Measurements from ENCODE around the gene SNAPC3.
"Not testable (repeated sequence)": the region's sequence is repeated elsewhere in the genome, so short reads cannot be mapped to it uniquely, and the experiment has no call there.

Gene SNAPC3

DNA sequence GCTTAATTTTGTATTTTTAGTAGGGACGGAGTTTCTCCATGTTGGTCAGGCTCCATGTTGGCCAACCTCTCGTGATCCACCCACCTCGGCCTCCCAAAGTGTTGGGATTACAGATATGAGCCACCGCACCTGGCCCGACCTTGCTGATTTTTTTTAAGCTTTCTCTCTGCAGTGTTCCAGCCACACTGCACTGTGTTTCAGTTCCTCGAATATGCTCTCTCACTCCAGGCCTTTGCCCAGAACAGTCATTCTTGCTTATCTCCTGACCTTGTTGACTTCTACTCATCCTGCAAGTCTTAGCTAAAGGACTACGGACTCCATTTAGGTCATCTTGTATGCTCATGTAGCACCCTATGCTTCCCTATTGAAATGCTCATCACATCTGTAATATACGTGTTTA, 3.3 kb downstream of the SNAPC3 start:
- DNase-seq = no peak

GRCh38 chr9:15427702-15428101, 5.0 kb downstream of the SNAPC3 start:
- not testable (repeated sequence) for DNase-seq

DNA sequence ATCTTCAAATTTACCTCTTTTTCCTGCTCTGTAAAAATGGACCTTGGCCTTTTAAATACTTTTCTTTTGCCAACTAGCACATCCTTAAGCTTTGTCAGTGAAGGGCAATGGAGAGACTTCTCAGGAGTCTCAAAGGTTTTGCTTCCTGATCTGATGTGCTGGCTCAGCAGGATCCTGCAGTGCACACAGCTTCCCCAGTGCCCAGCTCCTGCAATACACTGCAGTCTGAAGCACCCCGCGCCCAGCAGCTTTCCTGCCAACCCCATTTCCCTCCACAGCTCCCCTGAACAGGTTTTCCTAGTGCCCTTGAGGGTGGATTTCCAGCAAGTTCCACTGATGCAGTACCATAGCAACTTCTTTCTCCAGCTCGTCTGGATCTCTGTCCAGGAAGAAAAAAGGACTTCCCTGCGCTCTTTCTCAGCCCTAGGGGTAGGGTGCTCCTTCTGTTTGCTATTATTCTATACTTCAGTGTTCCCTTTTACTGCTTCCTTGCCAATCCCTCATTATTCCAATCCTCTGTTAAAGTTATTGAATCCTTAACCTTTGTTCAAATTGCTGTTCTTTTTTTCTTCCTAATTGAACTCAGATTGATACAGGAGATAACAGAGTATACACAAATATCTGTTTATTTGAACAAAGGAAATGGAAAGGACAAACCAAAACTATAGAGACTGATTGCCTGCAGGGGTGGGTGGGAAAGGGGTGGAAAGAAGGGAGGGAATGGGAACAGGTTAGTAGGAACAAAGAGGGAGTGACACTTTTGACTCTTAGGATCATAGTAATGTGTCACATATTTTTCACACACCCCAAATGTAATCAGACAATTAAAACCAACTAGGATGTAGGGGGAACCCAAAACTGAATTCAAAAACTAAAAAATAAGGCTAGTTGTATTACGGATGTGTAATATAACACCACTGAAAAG, 8.5 kb downstream of the SNAPC3 start:
- no peak for DNase-seq

DNA sequence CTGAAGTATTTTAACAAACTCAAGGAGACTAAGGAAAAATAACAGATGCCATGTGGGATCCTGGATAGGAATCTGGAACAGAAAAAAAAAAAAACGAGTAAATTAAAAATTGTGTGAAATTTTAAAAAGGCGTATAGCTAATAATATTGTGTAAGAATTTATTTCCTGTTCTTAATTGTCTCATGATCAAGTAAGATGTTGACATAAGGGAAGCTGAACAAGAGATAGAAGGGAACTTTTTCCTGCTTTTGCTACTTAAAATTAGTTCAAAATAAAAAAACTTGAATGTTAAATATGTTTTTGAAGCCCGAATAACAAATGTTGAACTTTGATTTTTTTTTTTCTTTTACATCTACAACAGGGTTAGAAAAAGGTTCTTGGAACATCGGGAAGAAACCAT, 10.5 kb downstream of the SNAPC3 start:
- DNase-seq = no peak

DNA sequence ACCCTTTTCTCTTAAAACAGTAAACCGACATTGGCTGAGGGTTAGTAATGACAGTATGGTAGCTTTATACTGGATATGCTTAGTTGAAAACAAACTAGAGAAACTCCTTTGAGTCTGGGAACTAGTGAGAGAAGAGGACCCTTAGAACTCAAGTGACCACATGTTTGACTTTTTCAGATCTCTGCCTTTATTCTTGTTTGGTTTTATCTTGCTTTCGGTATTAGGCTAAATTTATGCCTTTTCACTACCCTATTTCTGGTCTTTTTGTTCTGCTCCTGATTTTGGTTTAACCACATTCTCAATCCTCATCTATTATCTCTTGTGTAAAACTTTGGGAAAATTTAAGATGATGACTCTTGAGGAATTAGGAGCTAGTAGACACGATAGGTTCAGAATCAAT, 11.0 kb downstream of the SNAPC3 start:
- DNase-seq = no peak

DNA sequence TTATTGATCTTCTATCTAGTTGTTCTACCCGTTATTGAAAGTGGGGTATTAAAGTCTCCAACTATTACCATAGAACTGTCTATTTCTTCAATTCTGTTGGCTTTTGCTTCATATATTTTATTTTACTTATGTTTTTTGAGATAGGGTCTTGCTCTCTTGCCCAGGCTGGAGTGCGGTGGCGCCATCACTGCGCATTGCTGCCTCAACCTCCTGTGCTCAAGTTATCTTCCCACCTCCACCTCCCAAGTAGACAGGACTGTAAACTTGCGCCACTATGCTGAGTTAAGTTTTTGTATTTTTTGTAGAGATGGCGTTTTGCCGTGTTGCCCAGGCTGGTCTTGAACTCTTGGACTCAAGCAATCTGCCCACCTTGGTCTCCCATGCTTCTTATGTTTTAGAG, 16.2 kb downstream of the SNAPC3 start:
- DNase-seq = no peak

DNA sequence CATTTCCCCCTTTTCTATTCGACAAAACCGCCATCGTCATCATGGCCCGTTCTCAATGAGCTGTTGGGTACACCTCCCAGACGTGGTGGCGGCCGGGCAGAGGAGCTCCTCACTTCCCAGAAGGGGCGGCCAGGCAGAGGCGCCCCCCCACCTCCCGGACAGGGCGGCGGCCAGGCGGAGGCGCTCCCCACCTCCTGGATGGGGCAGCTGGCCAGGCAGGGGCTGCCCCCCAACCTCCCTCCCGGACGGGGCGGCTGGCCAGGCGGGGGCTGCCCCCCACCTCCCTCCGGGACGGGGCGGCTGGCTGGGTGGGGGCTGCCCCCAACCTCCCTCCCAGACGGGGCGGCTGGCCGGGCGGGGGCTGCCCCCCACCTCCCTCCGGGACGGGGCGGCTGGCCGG, 19.2 kb downstream of the SNAPC3 start:
- DNase-seq = not testable (repeated sequence)

- DNase-seq = not testable (repeated sequence)
Measured at GRCh38 chr9:15442264-15442663, 19.6 kb downstream of the SNAPC3 start.

GRCh38 chr9:15444141-15444540, 21.5 kb downstream of the SNAPC3 start:
- DNase-seq = no peak

DNA sequence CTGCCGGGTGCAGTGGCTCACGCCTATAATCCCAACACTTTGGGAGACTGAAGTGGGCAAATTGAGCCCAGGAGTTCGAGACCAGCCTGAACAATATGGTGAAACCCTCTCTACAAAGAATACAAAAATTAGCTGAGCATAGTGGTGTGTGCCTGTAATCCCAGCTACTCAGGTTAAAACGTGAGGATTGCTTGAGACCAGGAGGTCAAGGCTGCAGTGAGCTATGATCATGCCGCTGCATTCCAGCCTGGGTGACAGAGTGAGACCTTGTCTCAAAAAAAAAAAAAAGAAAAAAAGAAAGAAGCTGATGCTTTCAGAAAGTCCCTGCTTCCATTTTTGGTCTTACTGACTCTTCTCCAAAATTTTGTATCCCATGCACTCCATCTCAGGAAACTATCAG, 31.3 kb downstream of the SNAPC3 start:
- no peak for DNase-seq

DNA sequence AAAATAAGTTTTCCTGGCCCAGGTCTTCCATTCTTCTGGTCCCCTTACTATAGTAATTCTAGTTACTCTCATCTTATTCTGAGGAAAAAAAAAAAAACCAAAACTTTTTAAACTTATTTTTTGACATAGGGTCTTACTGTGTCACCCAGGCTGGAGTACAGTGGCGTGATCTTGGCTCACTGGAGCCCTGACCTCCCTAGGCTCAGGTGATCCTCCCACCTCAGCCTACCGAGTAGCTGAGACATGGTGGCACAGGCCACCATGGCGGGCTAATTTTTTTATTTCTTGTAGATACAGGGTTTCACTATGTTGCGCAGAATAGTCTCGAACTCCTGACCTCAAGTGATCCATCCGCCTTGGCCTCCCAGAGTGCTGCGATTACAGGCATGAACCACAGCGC, 38.4 kb downstream of the SNAPC3 start:
- no peak for DNase-seq

GRCh38 chr9:15461601-15462000, 38.9 kb downstream of the SNAPC3 start:
- DNase-seq = no peak

DNA sequence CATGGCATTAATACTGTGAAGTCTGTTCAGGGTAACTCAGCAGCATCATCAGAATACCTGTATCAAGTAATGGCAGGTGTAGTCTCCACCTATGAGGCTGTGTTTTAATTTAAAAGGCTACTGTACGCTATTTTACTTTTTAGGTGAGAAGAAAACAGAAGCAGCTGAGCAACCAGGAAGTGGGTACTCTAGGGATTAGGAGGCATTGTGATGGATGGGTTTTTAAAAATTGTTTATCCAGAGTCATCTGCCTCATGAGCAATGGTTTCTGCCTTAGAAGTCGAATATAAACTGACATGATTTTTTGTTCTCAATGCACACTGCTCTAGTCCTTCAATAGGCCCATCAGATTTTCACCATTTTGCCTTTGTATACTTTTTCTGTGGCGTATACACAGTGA, 45.5 kb downstream of the SNAPC3 start:
- no peak for DNase-seq

- no peak for DNase-seq
Measured at GRCh38 chr9:15469406-15469805, 46.7 kb downstream of the SNAPC3 start.

GRCh38 chr9:15469862-15470261, 47.2 kb downstream of the SNAPC3 start:
- no peak for DNase-seq

GRCh38 chr9:15475923-15476536, 53.4 kb downstream of the SNAPC3 start:
- no peak for DNase-seq

GRCh38 chr9:15480028-15480427, 57.4 kb downstream of the SNAPC3 start:
- no peak for DNase-seq

DNA sequence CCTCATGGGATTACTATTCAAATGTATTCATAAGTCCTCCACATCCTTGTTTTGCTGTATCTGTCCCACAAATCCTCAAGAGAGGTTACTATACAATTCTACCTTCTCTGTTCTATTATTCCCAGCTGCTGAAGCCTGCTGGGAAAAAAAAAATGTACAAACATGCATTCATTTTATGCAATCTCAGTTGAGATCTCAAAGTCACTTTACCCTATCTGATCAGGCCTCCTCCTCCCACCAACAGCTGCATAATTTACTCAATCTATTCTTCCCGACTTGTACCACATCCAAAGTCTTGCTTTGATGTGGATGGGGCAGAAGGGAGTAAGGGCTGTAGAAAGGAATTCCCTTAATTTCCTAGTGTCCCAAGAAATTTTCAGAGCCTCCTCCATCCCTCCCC, 59.5 kb downstream of the SNAPC3 start:
- no peak for DNase-seq

DNA sequence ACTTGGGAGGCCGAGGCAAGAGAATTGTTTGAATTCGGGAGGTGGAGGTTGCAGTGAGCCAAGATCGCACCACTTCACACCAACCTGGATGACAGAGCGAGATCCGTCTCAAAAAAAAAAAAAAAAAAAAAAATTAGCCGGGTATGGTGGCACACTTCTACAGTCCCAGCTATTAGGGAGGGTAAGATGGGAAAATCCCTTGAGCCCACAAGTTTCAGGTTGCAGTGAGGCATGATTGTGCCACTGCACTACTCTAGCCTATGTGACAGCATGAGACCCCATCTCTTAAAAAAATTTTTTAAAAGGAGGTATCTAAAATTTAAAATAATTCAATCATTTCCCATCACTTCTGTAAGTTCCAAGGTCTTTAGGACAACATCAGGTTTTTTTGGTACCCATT, 62.1 kb downstream of the SNAPC3 start:
- DNase-seq = no peak

DNA sequence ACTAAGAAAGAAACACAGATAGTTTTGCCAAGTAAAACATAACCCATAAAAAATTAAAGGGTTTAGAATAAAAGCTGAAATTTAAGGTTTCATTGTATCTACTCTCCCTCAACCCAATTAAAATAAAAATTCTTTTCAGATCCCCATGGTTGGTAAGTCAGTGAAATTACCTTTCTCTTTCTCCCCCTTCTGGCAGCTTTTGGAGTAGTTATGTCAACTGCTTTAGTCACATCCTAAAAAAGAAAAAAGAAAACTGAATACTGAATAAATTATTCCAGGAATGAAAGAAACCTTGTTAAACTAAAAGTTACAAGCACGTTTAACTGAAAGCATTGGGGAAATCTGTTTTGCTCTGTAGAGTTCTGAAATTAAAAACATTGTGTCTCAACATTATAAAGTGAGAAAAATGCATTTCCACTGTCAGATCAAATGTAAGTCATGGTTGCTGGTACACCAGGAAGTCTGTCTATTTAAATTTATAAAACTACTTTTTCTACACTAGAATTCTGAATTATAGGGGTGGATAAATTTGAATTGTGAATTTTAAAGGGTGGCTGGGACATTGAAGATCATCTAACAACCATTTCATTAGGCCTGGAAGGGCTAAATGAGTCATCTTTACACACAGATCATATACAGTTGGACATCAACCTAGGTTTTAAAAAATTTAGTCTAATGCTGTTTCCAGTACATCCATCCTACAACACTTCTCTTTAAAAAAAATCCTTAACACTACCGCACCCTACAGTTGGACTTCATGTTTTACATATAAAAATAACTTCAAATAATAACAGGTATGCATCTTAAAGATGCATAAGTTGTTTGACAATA, 63.4 kb downstream of the SNAPC3 start:
- no peak for DNase-seq

GRCh38 chr9:15491950-15492349, 69.3 kb downstream of the SNAPC3 start:
- DNase-seq = no peak

DNA sequence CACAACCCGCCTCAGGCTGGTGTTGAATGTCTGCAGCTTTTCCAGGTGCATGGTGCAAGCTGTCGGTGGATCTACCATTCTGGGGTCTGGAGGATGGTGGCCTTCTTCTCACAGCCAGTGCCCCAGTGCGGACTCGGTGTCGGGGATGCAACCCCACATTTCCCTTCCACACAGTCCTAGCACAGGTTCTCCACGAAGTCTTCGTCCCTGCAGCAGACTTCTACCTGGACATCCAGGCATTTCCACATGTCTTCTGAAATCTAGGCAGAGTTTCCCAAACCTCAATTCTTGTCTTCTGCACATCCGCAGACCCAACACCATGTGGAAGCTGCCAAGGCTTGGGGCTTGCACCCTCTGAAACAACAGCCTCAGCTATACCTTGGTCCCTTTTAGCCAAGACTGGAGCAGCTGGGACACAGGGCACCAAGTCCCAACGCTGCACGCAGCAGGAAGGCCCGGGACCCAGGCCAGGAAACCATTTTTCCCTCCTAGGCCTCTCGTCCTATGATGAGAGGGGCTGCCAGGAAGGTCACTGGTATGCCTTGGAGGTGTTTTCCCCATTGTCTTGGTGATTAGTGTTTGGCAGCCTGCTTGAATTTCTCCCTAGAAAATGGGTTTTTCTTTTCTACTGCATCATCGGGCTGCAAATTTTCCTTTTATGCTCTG, 69.9 kb downstream of the SNAPC3 start:
- no peak for DNase-seq

All from DMS 273 treated with DMSO at 0.1 percent for 48 hours (cell line).